HG02938 (cell line): ENCODE measurements around the gene PLLP.

Source experiments
- ATAC-seq: cut with Tn5 transposase; IDR thresholded peaks from one replicate; pipeline ENCODE4 v1.9.1; 2021; ENCODE audit warnings: mild to moderate bottlenecking, moderate library complexity; ENCODE audit not compliant: unreplicated experiment

PLLP gene

DNA sequence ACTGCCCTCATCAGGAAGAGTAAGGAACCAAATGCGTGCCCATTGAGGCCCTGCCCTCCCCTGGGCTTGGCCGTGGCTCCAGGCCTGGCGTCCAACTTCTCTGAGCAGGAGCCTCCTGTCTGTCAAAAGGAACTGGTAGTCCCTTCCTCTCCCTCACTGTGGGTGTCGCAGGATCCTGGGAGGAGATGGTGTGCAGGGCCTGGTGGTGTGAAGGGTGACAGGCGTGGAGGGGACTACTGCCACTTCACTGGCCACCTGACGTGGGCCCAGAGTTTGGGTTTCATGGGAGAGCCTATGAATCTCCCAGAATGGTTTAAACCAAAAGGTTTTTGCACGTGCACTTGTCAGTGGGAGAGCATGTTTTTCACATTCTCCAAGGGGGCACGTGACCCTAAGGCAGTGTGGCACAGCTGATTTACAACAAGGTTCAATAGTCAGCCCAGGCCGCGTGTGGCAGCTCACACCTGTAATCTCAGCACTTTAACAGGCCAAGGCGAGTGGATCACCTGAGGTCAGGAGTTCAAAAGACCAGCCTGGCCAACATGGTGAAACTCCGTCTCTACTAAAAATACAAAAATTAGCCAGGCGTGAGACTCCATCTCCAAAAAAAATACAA is 26.9 kb downstream of the PLLP start:
- ATAC-seq, result no peak

DNA sequence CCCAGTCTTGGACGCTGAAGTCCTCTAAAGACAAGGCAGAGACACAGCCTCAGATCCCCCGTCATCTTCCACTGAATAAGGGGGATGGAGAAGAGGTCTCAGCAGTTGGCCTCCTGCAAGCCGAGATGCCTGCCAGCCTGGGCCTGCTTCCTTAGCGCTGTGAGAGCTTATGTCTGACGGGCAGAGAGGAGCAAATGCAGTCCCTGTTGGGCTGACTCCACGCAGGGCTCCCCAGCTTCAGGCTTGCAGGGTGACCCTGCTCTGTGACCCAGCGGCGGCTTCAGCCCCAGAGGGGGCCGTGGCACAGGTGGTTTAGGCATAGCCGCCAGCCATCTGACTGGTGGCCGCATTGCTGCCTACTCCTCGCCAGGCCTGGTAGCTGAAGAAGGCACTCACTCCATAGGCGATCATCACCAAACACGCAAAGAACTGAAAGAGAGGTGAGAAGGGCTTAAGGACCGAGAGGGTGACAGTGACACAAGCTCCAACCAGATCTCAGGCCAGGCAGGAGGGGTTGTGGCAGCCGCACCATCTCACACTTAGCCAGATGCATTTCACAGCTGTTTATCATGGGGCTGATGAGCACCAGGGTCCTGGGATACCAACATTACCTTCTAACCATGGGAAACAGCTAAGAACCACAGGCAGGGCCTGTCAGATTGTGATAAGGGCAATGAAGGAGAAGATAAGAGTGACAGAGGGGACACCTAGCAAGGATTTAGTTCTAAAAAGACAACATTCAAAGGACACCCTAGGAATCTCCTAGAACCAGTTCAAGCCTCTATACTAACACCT is 27.7 kb downstream of the PLLP start:
- ATAC-seq, result no peak

DNA sequence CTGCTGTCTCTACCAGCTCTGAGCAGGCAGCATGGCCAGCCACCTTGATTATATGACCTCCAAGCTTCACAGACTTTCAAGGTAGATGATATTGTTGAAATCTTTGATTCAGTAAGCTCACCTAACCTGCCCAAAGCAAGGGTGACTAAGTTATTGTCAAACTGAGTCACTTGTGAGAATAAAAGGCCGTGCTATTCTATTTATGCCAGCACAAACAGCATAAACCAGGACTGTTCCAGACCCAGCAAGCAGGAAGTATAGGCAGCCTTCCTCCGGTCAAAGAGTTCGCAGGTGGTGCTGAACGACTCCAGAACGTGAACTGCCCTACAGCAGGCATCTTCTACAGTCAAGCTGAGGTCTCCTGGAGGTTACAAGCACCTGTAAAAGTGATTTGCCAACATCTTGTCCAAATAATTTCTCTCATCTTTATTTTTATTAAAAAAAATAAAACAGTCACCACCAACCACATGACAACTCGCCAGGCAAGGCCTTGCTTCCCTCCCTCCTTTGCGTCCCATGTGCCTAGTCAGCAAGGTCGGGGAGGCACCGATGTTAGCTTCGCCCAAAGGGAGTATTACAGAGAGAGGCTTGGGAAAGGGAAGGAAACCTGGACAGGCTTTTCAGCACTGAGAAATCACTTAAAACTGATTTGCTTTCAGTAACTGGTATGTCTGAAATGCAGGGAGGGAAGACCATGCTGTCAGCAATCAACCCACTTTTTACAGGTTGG is 28.6 kb downstream of the PLLP start:
- no peak for ATAC-seq

DNA sequence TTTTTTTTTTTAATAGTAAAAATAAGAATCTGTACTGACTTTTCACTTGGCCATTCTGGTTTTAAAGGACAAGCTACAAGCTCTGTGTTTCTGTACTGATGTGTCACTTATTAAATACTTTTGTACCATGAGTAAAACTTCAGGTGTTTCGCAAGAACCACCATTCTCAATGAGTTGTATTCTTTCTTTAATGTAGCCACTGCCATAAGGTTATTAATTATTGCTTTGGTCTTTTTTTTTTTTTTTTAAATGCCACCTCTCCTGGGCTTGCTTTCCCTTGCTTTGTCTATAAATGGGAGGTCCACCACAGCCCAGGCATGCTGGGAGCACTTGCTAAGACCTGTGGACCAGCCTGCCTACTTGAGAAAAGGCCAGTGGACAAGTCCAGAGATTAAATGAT is 31.0 kb downstream of the PLLP start:
- ATAC-seq, result no peak

DNA sequence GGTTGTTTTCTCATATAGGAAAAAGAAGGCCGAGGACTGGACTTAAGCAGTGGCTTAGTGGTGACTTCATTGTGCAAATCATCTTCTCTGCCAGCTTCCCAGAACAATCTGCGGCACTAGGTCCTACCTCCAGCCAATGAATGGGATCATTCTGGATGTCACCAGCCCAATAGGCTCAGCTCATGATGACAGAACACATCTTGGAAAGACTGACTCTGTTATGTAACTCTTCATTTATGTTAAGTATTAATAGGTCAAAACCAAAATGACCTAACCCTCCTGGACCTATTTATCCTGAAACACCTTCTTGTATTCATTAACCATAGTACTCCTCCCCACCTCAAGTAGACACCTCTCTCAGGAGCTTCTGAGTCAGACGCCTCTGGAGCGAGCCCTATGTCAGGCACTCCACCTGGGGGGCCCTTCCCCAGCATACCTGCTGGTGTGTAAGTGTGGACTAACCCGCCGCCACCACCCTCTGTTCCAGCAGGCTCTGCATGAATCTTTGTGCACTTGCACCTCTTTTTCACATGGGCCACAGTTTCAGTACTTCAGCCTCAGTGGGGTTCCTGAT is 32.2 kb downstream of the PLLP start:
- no peak for ATAC-seq

DNA sequence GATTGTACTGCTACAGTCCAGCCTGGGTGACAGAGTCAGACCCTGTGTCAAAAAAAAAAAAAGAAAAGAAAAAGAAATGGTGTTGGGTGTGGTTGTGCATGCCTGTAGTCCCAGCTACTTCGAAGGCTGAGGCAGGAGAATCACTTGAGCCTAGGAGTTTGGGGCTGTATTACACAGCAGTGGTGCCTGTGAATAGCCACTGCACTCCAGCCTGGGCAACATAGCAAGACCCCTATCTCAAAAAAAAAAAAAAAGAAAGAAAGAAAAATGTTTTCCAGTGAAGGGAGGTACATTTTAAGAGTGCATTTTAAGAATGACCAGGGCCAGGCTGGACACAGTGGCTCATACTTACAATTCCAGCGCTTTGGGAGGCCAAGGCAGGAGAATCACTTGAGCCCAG is 33.1 kb downstream of the PLLP start:
- no peak for ATAC-seq

DNA sequence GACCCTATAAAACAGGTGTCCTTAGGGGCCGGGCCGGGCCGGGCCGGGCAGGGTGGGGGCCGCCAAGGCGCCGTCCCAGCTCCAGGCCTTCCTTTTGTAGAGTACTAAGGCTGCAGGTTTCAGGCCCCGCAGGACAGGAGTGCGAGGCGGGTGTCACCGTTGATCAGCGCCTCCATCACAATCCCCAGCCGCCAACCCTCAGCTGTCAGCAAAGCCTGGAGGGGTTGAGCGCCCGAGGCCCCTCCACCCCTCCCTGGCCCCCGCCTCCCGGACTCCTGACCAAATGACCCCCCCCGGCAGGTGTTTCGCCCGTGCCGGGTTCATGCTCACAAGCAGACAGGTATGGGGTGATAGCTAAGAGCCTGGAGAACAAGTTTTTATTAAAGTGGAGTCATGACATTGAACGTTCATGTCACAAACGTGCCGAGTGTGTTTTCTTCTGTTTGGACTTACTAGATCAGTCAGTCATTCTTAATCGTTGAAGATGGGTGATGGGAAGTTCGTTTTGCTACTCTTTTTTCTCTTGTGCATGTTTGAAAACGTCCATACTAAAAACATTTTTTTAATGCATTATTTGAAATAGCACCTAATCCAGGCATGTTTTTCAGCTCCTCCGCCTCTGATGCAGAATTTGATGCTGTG is 38.9 kb downstream of the PLLP start:
- ATAC-seq, result peak; percentile 28

DNA sequence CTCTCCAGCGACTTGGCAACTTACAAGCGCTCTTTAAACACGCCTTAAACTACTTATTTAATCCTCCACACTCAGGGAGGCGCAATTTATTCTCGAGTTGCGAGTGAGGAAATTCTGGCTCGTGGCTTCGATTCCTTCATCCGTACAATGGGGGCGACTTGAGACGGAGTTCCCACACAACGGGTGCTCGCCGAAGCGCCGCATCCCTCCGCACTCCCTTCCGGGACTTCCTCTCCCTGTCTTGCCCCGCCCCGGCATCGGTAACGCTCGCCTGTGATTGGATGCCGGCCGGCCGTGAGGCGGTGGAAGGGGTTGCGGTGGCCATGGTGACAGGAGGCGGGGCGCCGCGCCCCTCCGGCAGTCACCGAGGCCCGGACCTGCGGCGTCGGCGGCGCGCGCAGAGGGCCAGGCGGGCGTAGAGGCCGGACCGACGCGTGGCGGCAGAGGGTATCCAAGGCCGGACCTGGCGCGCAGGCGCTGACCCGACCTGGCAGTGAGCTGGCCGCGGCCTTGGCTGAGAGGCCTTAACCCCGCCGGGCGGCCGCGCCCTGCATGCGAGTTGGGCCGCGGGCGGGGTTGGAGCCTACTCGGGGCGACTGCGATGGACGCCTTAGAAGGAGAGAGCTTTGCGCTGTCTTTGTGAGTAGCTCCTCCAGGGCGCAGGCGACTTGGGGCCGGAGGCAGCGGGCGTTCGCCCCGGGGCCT is 39.6 kb downstream of the PLLP start, which contains the start of gene ARL2BP:
ARL2BP (plus strand) TSS at position 493 of the 705 bp plus-strand sequence; CDS start at position 602, 109 bp downstream.
- ATAC-seq, result peak; percentile 90

DNA sequence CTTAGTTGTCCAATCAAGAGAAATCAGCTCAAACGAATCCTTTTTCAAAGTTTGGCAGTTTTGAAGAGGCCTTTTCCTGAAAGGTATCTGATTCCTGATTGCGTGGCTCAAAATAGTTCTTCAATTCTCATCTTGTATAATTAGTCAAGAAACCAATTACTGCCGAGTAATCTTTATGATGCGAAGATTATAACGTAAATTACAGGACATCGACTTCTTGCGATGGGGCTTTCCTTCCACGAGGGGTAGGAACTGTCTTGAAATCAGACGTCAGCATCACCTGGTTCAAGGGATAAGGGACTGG is 40.1 kb downstream of the PLLP start:
- ATAC-seq, result peak; percentile 33

DNA sequence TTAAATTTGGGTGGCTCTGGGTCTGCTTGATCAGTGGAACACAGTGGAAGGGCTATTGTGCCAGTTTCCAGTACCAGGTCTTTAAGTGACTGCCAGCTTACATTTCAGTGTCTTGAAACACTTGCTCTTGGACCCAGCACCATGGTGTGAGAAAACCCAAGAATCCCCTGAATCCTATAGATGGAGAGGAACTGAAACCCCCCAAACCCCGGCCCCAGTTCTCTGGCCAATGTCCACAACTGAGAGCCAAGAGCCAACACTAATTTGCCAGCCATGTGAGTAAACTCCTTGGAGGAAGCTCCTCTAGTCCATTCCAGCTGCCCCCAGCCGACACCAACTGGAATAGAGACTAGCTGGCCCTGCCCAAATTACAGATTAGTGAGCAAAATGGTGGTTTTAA is 41.8 kb downstream of the PLLP start:
- ATAC-seq, result no peak

DNA sequence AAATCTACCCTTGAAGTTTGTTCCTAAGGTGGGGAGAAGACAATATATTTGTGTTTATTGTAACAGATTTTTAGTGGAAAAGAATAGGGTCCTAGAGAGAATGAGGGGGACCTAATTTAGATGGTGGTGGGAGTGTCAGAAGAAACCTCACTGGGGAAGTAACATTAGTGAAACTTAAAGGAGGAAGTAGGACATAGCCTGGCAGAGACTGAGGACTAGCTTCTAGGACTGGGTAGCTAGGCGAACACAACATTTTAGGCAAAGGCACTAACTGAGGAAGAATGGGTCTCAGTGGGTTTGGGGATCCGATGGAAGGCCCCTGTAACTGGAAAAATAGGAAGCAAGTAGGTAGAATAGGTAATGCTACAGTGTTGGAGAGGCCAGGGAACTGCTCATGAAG is 43.6 kb downstream of the PLLP start:
- no peak for ATAC-seq

DNA sequence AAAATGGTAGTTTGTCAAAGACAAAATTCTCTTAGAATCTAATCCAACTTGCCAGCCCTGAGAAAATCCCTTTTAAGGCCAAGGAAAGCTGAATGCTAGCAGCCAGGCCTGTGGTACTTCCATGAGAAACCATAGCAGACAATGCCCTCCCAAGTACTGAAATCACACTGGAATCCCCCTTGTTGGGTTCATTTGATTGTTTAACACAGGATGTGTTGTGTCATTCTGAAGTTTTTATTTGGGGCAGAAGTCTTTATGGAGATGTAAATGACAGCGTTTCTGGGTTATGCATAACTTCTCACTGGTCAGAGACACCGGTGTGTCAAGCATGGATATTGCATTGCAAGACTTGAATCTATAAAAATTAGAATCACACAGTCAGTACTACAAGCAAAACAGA is 45.4 kb downstream of the PLLP start:
- no peak for ATAC-seq

DNA sequence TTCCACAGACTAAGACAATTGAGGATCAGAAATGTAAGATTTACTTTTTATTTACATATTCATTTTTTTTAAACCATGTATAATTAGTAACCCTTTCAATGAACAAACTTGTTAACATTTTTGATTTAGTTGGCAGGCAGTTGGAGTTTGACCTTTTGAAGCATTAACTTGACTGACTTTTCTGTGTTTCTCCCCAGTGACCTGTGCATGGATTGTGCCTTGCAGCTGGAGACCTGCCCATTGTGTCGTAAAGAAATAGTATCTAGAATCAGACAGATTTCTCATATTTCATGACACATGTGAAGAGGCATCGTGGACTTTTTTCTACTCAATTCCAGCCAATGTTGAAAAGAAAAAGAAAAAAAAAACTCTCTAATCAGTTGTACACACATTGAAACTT is 45.8 kb downstream of the PLLP start:
- ATAC-seq, result no peak

DNA sequence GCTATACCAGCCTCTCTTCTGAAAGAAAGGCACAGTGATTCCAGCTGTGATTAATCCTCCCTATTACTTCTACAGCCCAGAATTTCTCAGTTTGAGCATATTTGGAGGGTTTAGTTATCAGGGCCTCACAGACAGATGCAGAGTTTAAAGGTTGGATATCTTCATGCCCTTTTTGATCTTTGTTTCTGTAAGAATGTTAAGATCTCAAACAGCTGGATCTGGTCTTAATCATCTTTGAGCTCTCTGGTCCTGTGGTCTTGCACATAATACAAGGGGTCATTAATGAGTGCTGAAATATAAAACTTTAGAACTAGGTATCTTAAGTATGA is 48.5 kb downstream of the PLLP start:
- no peak for ATAC-seq

DNA sequence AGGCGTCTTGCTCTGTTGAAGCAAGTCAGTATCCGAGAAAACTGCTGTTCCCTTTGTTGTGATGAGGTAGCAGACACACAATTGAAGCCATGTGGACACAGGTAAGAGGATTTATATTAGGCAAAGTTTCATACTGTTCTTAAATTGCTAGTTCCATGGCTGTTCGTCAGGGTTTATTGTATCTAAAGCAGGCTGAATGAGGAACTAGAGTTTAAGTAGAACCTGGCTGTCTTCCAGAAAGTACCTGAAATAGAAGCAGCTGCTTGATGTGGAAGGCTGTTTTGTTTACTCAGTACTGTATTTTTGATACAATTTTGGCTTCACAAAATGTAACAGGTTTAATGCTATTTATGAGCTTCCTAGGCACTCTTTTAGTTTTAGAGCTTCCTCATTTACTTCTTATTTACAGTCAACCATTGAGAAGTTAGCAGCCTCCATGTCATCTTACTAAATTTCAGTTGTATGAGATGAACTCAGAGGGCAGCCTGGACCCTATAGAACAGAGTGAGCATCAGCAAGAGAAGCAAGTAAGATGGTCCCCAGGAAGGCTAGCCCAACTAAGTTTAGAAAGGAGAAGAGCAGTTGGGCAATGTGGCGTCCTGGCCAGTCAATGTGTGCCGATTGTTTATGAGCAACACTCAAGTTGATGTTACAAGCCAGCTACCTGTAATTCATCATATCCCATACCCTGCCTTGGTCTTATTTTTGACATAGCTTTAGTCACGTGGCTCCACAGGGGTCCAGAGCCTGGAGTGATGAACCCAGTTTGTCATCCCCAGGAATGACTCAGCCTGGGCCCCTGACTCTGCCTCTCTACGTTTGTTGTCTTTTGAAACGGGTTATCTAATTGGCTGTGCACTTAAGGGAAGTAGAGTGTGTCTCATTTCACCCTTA is 49.1 kb downstream of the PLLP start:
- ATAC-seq, result no peak

DNA sequence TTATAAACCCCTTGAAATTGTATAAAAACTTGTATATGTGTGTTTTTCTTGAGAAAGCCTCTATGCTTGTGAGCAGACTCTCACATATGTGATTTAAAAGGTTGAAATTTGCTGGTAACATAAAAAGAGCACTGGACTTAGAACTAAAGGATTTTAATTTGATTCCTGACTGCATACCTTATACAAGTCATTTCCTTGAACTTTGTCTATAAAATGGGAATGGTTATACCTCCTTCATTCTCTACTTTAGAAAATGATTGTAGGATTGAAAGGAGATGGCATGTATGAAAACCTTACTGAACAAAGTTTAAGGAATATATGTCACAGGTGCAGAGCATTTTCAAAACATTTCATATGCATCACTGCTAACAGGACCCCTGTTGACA is 49.8 kb downstream of the PLLP start:
- ATAC-seq, result no peak

DNA sequence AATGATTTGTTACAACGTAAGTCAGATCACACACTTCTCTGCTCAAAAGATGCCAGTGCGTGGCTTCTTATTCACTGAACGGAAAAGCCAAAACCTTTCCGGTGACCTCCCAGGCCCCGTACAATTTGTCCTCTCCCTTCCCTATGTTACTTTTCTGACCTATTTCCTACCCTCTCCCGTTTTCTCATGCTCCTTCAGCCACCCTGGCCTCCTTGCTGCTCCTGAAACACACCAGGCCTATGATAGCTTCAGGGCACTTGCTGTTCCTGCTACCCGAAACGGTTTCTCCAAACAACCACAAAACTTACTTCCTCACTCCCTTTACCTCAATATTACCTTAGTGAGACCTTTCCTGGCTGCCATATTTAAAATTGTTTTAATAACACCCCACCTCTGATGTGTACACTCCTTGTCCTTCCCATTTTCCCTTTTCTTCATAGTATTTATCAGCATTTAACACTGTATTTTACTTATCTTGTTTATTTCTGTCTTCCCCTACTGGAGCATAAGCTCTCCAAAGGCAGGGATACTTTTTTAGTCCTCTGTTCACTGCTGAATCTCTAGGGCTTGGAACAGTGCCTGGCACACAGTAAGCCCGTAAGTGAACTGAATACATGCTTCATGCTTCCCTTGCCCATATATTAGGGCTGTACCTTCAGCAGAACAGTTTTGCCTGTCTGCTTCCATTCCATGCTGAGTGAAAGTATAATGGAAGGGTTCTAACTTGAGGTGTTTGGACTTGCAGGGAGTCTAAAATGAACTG is 50.3 kb downstream of the PLLP start:
- ATAC-seq, result no peak

DNA sequence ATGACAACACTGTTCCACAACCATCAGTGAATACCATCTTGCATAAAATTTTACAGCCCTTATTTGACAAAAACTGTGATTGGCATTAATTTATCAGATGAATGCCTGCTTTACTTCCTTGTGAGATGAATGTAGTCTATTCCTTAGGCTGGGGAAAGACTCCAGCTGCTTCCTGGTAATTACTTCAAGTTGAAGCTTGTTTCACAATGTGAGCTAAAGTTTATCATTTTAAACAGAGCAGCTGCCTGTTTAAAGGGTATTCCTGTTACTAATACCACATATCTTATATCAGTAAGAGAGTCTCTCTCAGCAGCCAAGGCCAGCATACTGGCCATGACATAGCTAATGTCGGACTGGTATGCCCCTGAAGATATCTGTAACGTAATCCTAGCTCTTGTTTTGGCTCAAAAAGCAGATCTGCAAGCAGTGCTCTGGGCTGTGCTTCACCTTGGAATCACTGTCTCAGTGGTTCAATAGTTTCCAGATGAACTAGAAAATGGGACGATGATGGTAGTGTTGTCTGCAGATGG is 52.6 kb downstream of the PLLP start:
- ATAC-seq, result no peak

DNA sequence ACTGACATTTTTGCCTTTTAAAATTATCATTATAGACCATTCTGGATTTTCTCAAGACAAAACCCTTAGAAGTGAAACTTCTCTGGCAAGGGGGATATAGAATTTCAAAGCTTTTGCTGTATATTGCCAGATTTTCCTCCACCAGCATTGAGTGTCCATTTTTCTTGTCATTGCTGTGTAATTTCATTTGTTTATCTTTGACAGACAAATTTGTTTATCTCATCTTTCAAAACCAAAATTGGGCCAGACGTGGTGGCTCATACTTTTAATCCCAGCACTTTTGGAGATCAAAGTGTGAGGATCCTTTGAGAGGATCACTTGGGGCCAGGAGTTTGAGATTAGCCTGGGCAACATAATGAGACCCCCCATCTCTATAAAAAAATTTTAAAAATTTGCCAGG is 55.4 kb downstream of the PLLP start:
- ATAC-seq, result no peak
